ENCODE measurements around the gene ZNF217.

GRCh38 chr20:53578492-53579222 lies 15.0 kb downstream of the ZNF217 start:
- peak; percentile 73 to 96 (median 92) for TF ChIP-seq CTCF (IDR thresholded peaks at IDR 0.05)
- no peak for TF ChIP-seq POLR2A (IDR thresholded peaks at IDR 0.05)

Data from upper lobe of left lung (tissue), 4 donors.